K562 (cell line): ENCODE results near the gene LBP. TPM values are rescaled to one million over a fixed set of nuclear protein-coding genes. Genes with fewer than 3 reads are reported as not detected.
A peak's percentile ranks its signal among the peaks of the same experiment; 100 is the strongest.

Experiments
- ASH1L ChIP-seq: fragments of 450-650 bp; IDR thresholded peaks from 2 replicates; pipeline ENCODE4 v1.6.1; 2018; ENCODE audit warnings: borderline replicate concordance, mild to moderate bottlenecking, low read depth; ENCODE audit not compliant: partially characterized antibody
- CBX1 ChIP-seq: sonication (generic); IDR thresholded peaks from 2 replicates; pipeline ENCODE4 v1.6.1; 2016; ENCODE audit warnings: antibody characterized with exemption, low read depth, mild to moderate bottlenecking
- EP400 ChIP-seq: fragments of 450-650 bp; IDR thresholded peaks from 2 replicates; pipeline ENCODE4 v1.6.1; 2017; ENCODE audit warnings: antibody characterized with exemption, mild to moderate bottlenecking, moderate library complexity
- SIN3B ChIP-seq: fragments of 450-650 bp; IDR thresholded peaks from 2 replicates; pipeline ENCODE4 v1.6.1; 2017; ENCODE audit warnings: low read depth, mild to moderate bottlenecking, moderate library complexity
- TCF3 ChIP-seq: sonication (generic); formaldehyde crosslinking; IDR thresholded peaks from 2 replicates; pipeline ENCODE4 v1.4.0; 2020; ENCODE audit warnings: mild to moderate bottlenecking, missing genetic modification reagents
- ZNF133 ChIP-seq: fragments of 250-450 bp; sonication (Bioruptor Pico); IDR thresholded peaks from 2 replicates; pipeline ENCODE4 v1.4.0; 2020; ENCODE audit warnings: mild to moderate bottlenecking
- ZNF165 ChIP-seq: fragments of 250-450 bp; sonication (Bioruptor Pico); IDR thresholded peaks from 2 replicates; pipeline ENCODE4 v1.4.0; 2020; ENCODE audit warnings: borderline replicate concordance
- ZNF274 ChIP-seq: IDR thresholded peaks from 2 replicates; pipeline ENCODE4 v1.6.1; 2011; ENCODE audit warnings: low read depth, mild to moderate bottlenecking, low read length, moderate library complexity, borderline replicate concordance
- ZNF282 ChIP-seq: sonication (generic); formaldehyde crosslinking; IDR thresholded peaks from 2 replicates; pipeline ENCODE4 v1.8.1; 2023; ENCODE audit warnings: missing genetic modification reagents
- ZNF3 ChIP-seq: fragments of 250-450 bp; sonication (Bioruptor Pico); IDR thresholded peaks from 2 replicates; pipeline ENCODE4 v1.5.0; 2021; ENCODE audit warnings: mild to moderate bottlenecking, moderate library complexity
- polyA plus RNA-seq, 8 experiments: library from polyadenylated mRNA; depleted of rRNA in 4 of 8; stranded (reverse) in 5 of 8; unstranded in 3 of 8; fragments of >200 nt; fragmentation: Nextera tagmentation in 2 of 8; fragmentation: Illumina TruSeq in 1 of 8; extraction: Ambion mirVana in 2 of 8; extraction: Trizol in 1 of 8; gene quantifications; 2 replicates each; pipeline versions ENCODE4 v1.2.1 to v1.2.3, GENCODE V29; 2011 to 2014; ENCODE audit warnings: inconsistent platforms in 1 of 8, missing spikeins in 1 of 8
- total RNA-seq, 7 experiments: library from RNA; depleted of rRNA in 6 of 7; stranded (reverse); fragments of >200 nt in 6 of 7; fragmentation: Illumina TruSeq in 2 of 7; extraction: Trizol in 2 of 7; gene quantifications; 2 replicates each; pipeline versions ENCODE4 v1.2.1 to v1.2.3, GENCODE V29; 2011 to 2021; ENCODE audit warnings: low replicate concordance in 1 of 7
- TF ChIP-seq, protein P1 (sequence below): IDR thresholded peaks from 3 replicates; pipeline ENCODE4 v1.6.1; 2011; ENCODE audit warnings: borderline replicate concordance, mild to moderate bottlenecking, moderate library complexity; ENCODE audit not compliant: insufficient read length; ENCODE audit errors: extremely low read depth
- TF ChIP-seq, protein P2 (sequence below): IDR thresholded peaks from 2 replicates; pipeline ENCODE4 v1.6.1; 2011; ENCODE audit not compliant: insufficient read length; ENCODE audit errors: extremely low read depth
- TF ChIP-seq, protein P3 (sequence below): sonication (generic); formaldehyde crosslinking; IDR thresholded peaks from 2 replicates; pipeline ENCODE4 v1.8.0; 2023; ENCODE audit warnings: mild to moderate bottlenecking, missing genetic modification reagents
- TF ChIP-seq, protein P4 (sequence below): fragments of 450-650 bp; formaldehyde crosslinking; conservative IDR thresholded peaks from 2 replicates; pipeline ENCODE4 v1.4.0; 2022; ENCODE audit warnings: mild to moderate bottlenecking, missing genetic modification characterization
- TF ChIP-seq, protein P5 (sequence below): sonication (generic); formaldehyde crosslinking; IDR thresholded peaks from 2 replicates; pipeline ENCODE4 v1.8.1; 2023; ENCODE audit warnings: missing genetic modification reagents, mild to moderate bottlenecking, borderline replicate concordance
- TF ChIP-seq, protein P6 (sequence below): fragments of 250-450 bp; sonication (Bioruptor Pico); IDR thresholded peaks from 2 replicates; pipeline ENCODE4 v1.8.0; 2021; ENCODE audit warnings: moderate library complexity, mild to moderate bottlenecking, inconsistent platforms

LBP gene
- total and polyA plus RNA-seq, 9 of the 15 experiments (the other 6 are each of a cell fraction or from before 2014, with no cell fraction given) = 0.06 to 0.31 (median 0.09) TPM; not detected in 3

DNA sequence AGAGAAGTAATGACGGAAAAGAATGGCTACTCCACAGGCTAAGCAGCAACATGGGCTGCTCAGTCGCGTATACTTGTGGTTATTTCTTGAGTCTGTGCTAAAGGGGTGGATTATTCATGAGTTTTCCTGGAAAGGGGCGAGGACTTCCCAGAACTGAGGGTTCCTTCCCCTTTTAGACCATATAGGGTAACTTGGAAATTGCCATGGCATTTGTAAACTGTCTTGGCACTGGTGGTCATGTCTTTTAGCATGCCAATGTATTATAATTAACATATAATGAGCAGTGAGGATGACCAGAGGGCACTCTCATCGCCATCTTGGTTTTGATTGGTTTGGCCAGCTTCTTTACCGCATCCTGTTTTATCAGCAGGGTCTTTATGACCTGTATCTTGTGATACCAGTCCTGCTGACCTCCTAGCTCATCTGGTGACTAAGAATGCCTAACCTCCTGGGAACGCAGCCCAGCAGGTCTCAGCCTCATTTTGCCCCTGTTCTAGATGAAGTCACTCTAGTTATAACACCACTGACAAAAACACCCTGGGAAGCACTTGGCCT lies 11.4 kb downstream of the LBP start (continued):
- TF ChIP-seq, protein P1, sequence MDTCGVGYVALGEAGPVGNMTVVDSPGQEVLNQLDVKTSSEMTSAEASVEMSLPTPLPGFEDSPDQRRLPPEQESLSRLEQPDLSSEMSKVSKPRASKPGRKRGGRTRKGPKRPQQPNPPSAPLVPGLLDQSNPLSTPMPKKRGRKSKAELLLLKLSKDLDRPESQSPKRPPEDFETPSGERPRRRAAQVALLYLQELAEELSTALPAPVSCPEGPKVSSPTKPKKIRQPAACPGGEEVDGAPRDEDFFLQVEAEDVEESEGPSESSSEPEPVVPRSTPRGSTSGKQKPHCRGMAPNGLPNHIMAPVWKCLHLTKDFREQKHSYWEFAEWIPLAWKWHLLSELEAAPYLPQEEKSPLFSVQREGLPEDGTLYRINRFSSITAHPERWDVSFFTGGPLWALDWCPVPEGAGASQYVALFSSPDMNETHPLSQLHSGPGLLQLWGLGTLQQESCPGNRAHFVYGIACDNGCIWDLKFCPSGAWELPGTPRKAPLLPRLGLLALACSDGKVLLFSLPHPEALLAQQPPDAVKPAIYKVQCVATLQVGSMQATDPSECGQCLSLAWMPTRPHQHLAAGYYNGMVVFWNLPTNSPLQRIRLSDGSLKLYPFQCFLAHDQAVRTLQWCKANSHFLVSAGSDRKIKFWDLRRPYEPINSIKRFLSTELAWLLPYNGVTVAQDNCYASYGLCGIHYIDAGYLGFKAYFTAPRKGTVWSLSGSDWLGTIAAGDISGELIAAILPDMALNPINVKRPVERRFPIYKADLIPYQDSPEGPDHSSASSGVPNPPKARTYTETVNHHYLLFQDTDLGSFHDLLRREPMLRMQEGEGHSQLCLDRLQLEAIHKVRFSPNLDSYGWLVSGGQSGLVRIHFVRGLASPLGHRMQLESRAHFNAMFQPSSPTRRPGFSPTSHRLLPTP = no peak
- TF ChIP-seq TCF3 (CRISPR knock-in tag) = peak; percentile 71
- no peak for TF ChIP-seq ZNF165 (CRISPR knock-in tag)
- TF ChIP-seq, protein P2, sequence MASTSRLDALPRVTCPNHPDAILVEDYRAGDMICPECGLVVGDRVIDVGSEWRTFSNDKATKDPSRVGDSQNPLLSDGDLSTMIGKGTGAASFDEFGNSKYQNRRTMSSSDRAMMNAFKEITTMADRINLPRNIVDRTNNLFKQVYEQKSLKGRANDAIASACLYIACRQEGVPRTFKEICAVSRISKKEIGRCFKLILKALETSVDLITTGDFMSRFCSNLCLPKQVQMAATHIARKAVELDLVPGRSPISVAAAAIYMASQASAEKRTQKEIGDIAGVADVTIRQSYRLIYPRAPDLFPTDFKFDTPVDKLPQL = no peak
- TF ChIP-seq, protein P3, sequence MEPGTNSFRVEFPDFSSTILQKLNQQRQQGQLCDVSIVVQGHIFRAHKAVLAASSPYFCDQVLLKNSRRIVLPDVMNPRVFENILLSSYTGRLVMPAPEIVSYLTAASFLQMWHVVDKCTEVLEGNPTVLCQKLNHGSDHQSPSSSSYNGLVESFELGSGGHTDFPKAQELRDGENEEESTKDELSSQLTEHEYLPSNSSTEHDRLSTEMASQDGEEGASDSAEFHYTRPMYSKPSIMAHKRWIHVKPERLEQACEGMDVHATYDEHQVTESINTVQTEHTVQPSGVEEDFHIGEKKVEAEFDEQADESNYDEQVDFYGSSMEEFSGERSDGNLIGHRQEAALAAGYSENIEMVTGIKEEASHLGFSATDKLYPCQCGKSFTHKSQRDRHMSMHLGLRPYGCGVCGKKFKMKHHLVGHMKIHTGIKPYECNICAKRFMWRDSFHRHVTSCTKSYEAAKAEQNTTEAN (CRISPR knock-in tag) = no peak
- no peak for TF ChIP-seq ZNF274
- TF ChIP-seq, protein P4, sequence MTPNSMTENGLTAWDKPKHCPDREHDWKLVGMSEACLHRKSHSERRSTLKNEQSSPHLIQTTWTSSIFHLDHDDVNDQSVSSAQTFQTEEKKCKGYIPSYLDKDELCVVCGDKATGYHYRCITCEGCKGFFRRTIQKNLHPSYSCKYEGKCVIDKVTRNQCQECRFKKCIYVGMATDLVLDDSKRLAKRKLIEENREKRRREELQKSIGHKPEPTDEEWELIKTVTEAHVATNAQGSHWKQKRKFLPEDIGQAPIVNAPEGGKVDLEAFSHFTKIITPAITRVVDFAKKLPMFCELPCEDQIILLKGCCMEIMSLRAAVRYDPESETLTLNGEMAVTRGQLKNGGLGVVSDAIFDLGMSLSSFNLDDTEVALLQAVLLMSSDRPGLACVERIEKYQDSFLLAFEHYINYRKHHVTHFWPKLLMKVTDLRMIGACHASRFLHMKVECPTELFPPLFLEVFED (CRISPR knock-in tag) = no peak
- TF ChIP-seq CBX1 = no peak
- no peak for TF ChIP-seq ZNF133 (CRISPR knock-in tag)
- no peak for TF ChIP-seq ZNF282 (CRISPR knock-in tag)
- TF ChIP-seq, protein P5, sequence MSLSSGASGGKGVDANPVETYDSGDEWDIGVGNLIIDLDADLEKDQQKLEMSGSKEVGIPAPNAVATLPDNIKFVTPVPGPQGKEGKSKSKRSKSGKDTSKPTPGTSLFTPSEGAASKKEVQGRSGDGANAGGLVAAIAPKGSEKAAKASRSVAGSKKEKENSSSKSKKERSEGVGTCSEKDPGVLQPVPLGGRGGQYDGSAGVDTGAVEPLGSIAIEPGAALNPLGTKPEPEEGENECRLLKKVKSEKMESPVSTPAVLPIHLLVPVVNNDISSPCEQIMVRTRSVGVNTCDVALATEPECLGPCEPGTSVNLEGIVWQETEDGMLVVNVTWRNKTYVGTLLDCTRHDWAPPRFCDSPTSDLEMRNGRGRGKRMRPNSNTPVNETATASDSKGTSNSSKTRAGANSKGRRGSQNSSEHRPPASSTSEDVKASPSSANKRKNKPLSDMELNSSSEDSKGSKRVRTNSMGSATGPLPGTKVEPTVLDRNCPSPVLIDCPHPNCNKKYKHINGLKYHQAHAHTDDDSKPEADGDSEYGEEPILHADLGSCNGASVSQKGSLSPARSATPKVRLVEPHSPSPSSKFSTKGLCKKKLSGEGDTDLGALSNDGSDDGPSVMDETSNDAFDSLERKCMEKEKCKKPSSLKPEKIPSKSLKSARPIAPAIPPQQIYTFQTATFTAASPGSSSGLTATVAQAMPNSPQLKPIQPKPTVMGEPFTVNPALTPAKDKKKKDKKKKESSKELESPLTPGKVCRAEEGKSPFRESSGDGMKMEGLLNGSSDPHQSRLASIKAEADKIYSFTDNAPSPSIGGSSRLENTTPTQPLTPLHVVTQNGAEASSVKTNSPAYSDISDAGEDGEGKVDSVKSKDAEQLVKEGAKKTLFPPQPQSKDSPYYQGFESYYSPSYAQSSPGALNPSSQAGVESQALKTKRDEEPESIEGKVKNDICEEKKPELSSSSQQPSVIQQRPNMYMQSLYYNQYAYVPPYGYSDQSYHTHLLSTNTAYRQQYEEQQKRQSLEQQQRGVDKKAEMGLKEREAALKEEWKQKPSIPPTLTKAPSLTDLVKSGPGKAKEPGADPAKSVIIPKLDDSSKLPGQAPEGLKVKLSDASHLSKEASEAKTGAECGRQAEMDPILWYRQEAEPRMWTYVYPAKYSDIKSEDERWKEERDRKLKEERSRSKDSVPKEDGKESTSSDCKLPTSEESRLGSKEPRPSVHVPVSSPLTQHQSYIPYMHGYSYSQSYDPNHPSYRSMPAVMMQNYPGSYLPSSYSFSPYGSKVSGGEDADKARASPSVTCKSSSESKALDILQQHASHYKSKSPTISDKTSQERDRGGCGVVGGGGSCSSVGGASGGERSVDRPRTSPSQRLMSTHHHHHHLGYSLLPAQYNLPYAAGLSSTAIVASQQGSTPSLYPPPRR (CRISPR knock-in tag) = no peak
- no peak for TF ChIP-seq SIN3B
- TF ChIP-seq, protein P6, sequence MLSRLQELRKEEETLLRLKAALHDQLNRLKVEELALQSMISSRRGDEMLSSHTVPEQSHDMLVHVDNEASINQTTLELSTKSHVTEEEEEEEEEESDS (CRISPR knock-in tag) = no peak
- TF ChIP-seq ASH1L = no peak
- 0 out of 2 replicates have a peak, but pooled peaks have one; percentile 21 for TF ChIP-seq EP400
- no peak for TF ChIP-seq ZNF3 (CRISPR knock-in tag)
